Muscle of back (tissue), 11 donors: ENCODE results near the gene TARS3. TPM values are rescaled to one million over a fixed set of nuclear protein-coding genes. Genes with fewer than 3 reads are reported as not detected.

Experiments
- DNase-seq, 3 donors: peaks; one replicate each; pipeline versions ENCODE4 v3.0.0 to v3.0.0-alpha.2; 2013
- polyA plus RNA-seq, 10 donors: library from polyadenylated mRNA; unstranded; fragments of 120-200 nt; gene quantifications; one replicate each; pipeline ENCODE4 v1.2.1, GENCODE V29; 2013; ENCODE audit not compliant: insufficient read length in 10 of 10

The TARS3 gene
- polyA plus RNA-seq, 10 donors = 14.0 to 24.3 (median 18.9) TPM

GRCh38 chr15:101625184-101625583 is 99.1 kb downstream of the TARS3 start:
- DNase-seq = no peak

- DNase-seq = no peak
Measured at GRCh38 chr15:101623367-101624304, 100.6 kb downstream of the TARS3 start.

DNA sequence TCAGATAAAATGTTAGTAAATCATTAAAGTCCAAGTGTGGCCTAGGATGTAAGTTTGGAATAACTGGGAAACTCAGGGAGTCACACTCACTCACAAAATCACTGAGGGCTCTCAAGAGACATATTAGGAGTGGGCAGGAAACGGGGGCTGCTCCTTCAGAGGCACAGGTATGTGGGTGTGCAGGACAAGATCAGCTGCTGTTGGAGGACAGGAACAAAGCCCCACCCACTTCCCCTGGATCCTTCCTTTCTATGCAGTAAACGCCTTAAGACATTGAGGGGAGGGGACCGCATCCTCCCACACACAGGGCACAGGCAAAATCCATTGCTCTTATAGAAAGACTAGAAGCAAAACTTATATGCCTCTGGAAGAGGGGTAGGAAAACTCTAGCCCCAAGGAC is 102.3 kb downstream of the TARS3 start:
- no peak for DNase-seq

- DNase-seq = no peak
Measured at GRCh38 chr15:101620671-101621070, 103.6 kb downstream of the TARS3 start.

GRCh38 chr15:101619615-101619865 is 104.7 kb downstream of the TARS3 start:
- no peak for DNase-seq

GRCh38 chr15:101618851-101619614 is 105.2 kb downstream of the TARS3 start:
- DNase-seq = peak in 1 of 3 donors; percentile 26

DNA sequence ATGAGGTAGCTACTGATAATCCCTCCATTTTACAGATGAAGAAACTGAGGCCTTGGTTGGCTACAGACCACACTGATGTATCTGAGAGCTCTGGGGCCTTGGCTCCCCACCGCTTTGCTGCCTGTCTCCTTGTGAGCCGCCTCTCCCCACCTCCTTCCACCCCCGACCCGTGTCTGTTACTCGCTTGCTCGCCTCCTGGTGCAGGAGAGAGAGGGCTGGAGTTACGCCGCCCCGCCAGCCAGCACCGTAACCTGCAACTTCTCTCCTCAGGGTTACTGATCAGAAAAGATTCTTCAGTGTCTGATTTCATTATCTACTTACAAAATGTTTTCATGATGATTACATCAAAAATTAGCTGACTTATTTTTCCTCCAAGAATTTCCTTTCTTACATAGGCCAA is 106.2 kb downstream of the TARS3 start:
- no peak for DNase-seq

- DNase-seq = peak in 1 of 3 donors; percentile 46
Measured at GRCh38 chr15:101617390-101617965, 106.8 kb downstream of the TARS3 start.

DNA sequence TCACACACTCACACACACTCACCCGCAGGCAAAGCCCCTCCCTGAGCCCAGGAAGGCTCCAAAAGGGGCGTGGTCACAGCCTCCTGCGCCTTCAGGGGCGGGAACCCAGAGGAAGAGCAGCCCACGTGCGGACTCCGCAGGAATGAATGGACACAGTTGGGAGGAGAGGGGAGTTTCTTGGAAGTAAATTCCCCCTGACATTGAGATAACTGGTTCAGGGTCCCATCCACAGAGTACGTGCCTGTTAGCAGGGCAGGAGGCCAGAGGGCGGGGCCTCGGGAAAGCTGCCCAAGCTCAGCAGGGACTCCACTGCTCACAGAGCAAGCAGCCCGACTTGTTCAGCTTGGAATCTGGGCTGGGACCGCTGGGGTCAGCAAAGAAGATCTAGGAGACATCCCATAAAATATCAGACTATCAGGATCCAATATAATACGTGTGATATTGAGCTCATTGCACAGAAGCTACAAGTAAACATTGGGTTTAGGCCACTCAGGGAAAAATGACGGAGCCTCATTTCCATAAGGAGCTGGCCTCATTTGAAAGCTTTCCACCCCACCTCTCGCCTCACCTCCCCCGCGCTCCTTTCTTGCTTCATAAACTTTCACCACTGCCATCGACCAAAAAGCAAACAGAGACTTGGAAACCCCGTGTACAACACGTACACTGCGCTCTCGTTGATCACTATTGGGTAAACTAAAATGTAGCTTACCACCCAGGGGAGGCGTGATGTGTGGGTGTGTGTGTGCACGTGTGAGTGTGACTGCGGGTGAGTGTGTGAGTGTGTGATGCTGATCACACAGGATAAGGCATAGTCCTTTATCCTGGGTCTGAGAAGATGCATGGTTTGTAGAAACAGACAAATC is 108.1 kb downstream of the TARS3 start:
- peak; percentile 68 to 88 (median 69) for DNase-seq

GRCh38 chr15:101615414-101615985 is 108.8 kb downstream of the TARS3 start:
- DNase-seq = peak in 1 of 3 donors; percentile 62

DNA sequence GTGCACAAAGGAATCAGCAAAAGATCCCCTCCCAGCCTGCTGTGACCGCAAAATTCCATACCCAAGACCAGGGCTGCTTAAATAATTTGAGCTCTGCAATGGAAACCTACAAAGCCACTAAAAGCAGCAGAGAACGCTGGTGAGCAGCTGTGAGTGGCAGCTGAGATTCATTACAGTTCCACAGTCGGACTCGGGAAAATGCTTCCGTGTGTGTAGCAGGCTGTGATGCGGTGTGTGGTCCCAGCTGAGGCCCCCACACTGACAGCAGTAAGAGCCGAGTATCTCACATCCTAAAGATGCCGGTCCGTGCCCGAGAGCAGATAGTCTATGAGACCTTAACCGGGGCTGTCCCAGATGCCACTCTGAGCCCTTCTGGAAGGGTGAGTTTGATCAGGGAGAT is 109.5 kb downstream of the TARS3 start:
- peak in 1 of 3 donors; percentile 48 for DNase-seq

GRCh38 chr15:101614001-101614585 is 110.2 kb downstream of the TARS3 start:
- no peak for DNase-seq

- peak; percentile 62 to 81 (median 66) for DNase-seq
Measured at GRCh38 chr15:101613130-101614000, 110.9 kb downstream of the TARS3 start.

DNA sequence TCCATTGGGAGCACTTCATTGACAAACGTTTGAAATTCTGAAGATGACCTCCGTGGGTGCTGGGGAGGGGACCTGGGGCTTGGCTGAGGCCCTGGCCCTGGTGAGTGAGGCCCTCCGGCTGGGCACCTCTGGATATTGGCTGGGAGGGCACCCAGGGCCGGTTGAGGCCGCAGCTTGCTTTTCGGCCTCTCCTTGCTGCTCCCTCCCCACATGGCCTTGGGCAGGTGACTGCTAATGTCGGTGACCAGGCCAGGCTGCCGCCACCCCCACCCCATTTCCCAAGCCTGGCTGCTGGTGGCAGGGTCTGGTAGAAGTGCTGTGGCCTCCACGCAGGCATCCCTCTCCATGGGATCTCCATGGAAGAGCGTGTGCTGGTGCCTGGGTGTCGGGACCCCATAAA is 111.6 kb downstream of the TARS3 start:
- DNase-seq = no peak

GRCh38 chr15:101611580-101612299 is 112.5 kb downstream of the TARS3 start:
- DNase-seq = no peak

DNA sequence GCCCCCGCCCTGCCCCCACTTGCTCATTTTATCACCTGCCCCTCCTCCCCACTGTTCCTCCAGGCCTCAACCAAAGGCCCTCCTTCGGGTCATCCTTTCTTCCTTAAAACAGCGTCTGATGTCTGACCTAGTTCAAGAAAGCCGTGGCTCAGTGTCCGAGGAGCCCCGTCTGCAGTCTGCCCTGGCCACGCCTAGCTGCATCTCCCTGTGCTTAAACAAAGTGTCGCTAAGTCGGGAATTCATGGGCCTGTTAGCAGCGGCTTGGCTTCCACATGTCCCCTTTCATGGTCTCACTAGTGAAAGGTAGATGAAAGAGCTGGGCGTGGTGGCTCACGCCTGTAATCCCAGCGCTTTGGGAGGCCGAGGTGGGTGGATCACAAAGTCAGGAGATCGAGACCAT is 113.3 kb downstream of the TARS3 start:
- DNase-seq = no peak

GRCh38 chr15:101610611-101611000 is 113.7 kb downstream of the TARS3 start:
- no peak for DNase-seq

DNA sequence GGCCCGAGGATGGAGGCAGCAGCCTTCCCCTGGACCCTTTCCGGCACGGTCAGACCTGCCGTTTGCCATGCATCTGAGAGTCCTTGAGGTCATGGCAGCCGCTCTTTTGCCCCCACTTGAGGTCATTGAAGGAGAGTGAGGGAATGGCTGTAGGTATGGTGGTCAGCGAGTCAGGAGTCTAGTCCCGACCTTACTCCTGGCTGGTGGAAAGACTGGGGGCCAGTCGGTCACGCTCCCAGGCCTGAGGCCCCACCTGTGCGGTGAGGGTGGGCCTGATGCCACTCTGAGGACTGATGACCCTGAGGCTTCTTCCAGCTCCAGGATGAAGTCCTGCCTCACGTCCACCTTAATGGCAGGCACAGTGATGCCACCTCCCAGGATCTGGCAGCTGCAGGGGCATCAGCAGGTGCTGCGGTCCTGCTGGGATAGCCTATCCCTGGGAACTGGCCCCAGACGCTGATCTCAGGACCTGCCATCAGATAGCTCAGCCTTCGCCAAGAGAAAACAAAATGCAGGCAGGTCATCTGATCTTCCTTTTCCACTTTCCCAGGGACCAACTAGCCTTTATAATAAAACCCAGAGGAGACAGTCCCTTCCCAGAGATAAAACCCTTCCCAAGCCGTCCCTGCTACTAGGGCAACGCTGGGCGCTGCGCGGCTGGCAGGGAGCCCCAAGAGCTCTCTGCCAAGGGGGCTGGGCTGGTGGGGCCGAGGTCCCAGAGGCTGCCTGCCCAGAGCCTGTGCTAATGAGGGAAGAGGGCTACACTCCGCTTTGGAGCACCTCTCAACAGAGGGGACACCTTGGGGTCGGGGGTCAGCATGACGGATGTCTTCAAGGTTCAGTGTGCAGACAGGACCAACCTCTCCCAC is 114.3 kb downstream of the TARS3 start:
- DNase-seq = no peak
